SJCRH30 (cell line): Measurements from ENCODE around the gene TM4SF18. TPM values are rescaled to one million over a fixed set of nuclear protein-coding genes. Genes with fewer than 3 reads are reported as not detected.
"Not testable (repeated sequence)": the region's sequence is repeated elsewhere in the genome, so short reads cannot be mapped to it uniquely, and the experiment has no call there.

Experiments used
- DNase-seq, 2 experiments: peaks; one replicate each; pipeline ENCODE4 v3.0.0-alpha.2; 2015 to 2020
- H3K27ac ChIP-seq: fragments of 250-450 bp; sonication (Bioruptor Pico); 2 replicates; pipeline ENCODE4 v1.5.1; 2020; ENCODE audit warnings: mild to moderate bottlenecking, moderate library complexity
- H3K27me3 ChIP-seq: fragments of 250-450 bp; sonication (Bioruptor Pico); 2 replicates; pipeline ENCODE4 v1.5.1; 2020; ENCODE audit warnings: mild to moderate bottlenecking, moderate library complexity
- H3K36me3 ChIP-seq: fragments of 250-450 bp; sonication (Bioruptor Pico); 2 replicates; pipeline ENCODE4 v1.5.1; 2020; ENCODE audit warnings: mild to moderate bottlenecking, moderate library complexity
- H3K4me1 ChIP-seq: fragments of 250-450 bp; sonication (Bioruptor Pico); 2 replicates; pipeline ENCODE4 v1.5.1; 2020; ENCODE audit warnings: mild to moderate bottlenecking, moderate library complexity
- H3K4me3 ChIP-seq: fragments of 250-450 bp; sonication (Bioruptor Pico); 2 replicates; pipeline ENCODE4 v1.5.1; 2020; ENCODE audit warnings: mild to moderate bottlenecking, moderate library complexity
- H3K9me3 ChIP-seq: fragments of 250-450 bp; sonication (Bioruptor Pico); replicated peaks from 2 replicates; pipeline ENCODE4 v1.5.1; 2020; ENCODE audit warnings: mild to moderate bottlenecking, moderate library complexity
- total RNA-seq: library from RNA; depleted of rRNA; stranded (reverse); fragments of >200 nt; shearing (Covaris generic); gene quantifications from 2 replicates; pipeline ENCODE4 v1.2.3, GENCODE V29; 2014; rRNA removed

The TM4SF18 gene
- total RNA-seq = not detected in 2 replicates

- no peak for DNase-seq
- no peaks in the 10 kb centered on the region for H3K9me3 ChIP-seq
- H3K4me3 ChIP-seq = no peak within 1 kb of the TSS
- H3K27me3 ChIP-seq = no peaks in the 10 kb centered on the region
- no peak within 1 kb of the TSS for H3K27ac ChIP-seq
- H3K36me3 ChIP-seq = no peaks in the 10 kb centered on the region
- peaks cover 23% of the 10 kb centered on the region for H3K4me1 ChIP-seq
These were observed at the start of gene TM4SF18 for GRCh38 chr3:149333176-149333859. Gene TM4SF18, minus strand, starts transcription at chr3:149333636. Its CDS starts 254 bp downstream, at chr3:149333382.

GRCh38 chr3:149382518-149382917, 49.1 kb upstream of the TM4SF18 start:
- H3K4me3 ChIP-seq = no peak overlapping the region
- H3K9me3 ChIP-seq = no peaks in the 10 kb centered on the region
- H3K27me3 ChIP-seq = no peaks in the 10 kb centered on the region
- H3K27ac ChIP-seq = no peak overlapping the region
- DNase-seq = no peak
- peaks cover 14% of the 10 kb centered on the region; the same call in 1 of the 2 replicates for H3K4me1 ChIP-seq
- H3K36me3 ChIP-seq = no peaks in the 10 kb centered on the region

- H3K27ac ChIP-seq = no peak overlapping the region
These were observed 48.6 kb upstream of the TM4SF18 start for GRCh38 chr3:149382101-149382467.

GRCh38 chr3:149381173-149382100, 48.0 kb upstream of the TM4SF18 start:
- no peak for DNase-seq
- Histone ChIP-seq H3K4me1 (peaks cover 5% of the 10 kb centered on the region; the same call in 1 of the 2 replicates), H3K9me3 (no peaks in the 10 kb centered on the region)

More at GRCh38 chr3:149382101-149382467, 48.6 kb upstream of the TM4SF18 start:
- no peaks in the 10 kb centered on the region for H3K27me3 ChIP-seq
- DNase-seq = no peak
- no peaks in the 10 kb centered on the region for H3K9me3 ChIP-seq
- H3K4me1 ChIP-seq = peaks cover 11% of the 10 kb centered on the region; the same call in 1 of the 2 replicates
- H3K4me3 ChIP-seq = no peak overlapping the region
- H3K36me3 ChIP-seq = no peaks in the 10 kb centered on the region

GRCh38 chr3:149380220-149380619, 46.8 kb upstream of the TM4SF18 start:
- not testable (repeated sequence) for H3K36me3 ChIP-seq, H3K9me3 ChIP-seq, DNase-seq, H3K4me3 ChIP-seq, H3K27ac ChIP-seq, H3K4me1 ChIP-seq, H3K27me3 ChIP-seq

More at GRCh38 chr3:149381173-149382100, 48.0 kb upstream of the TM4SF18 start:
- no peak overlapping the region for H3K27ac ChIP-seq
- no peaks in the 10 kb centered on the region for H3K36me3 ChIP-seq
- H3K4me3 ChIP-seq = no peak overlapping the region
- no peaks in the 10 kb centered on the region for H3K27me3 ChIP-seq

- Histone ChIP-seq H3K36me3 (no peaks in the 10 kb centered on the region), H3K4me1 (no peaks in the 10 kb centered on the region), H3K4me3 (no peak overlapping the region), H3K27ac (no peak overlapping the region), H3K9me3 (no peaks in the 10 kb centered on the region), H3K27me3 (no peaks in the 10 kb centered on the region)
- no peak for DNase-seq
These were observed 45.3 kb upstream of the TM4SF18 start for GRCh38 chr3:149378478-149379309.

- DNase-seq = peak; percentile 38 to 65
- Histone ChIP-seq H3K36me3 (no peaks in the 10 kb centered on the region), H3K27ac (peak within 1 kb of the TSS; percentile 31; the same call in 1 of the 2 replicates)
These were observed 44.2 kb upstream of the TM4SF18 start, which contains the start of gene TM4SF1 for GRCh38 chr3:149377408-149378364. Gene TM4SF1, minus strand, starts transcription at chr3:149377649. Its CDS starts 102 bp downstream, at chr3:149377547.

GRCh38 chr3:149376718-149377407, 43.4 kb upstream of the TM4SF18 start:
- Histone ChIP-seq H3K27ac (peak overlapping the region; percentile 31; the same call in 1 of the 2 replicates), H3K36me3 (no peaks in the 10 kb centered on the region), H3K4me3 (peak overlapping the region; percentile 56), H3K9me3 (no peaks in the 10 kb centered on the region), H3K4me1 (no peaks in the 10 kb centered on the region), H3K27me3 (no peaks in the 10 kb centered on the region)
- no peak for DNase-seq

More at GRCh38 chr3:149377408-149378364, 44.2 kb upstream of the TM4SF18 start, which contains the start of gene TM4SF1:
- Histone ChIP-seq H3K27me3 (no peaks in the 10 kb centered on the region), H3K4me3 (peak within 1 kb of the TSS; percentile 56), H3K4me1 (no peaks in the 10 kb centered on the region), H3K9me3 (no peaks in the 10 kb centered on the region)

- no peak for DNase-seq
- Histone ChIP-seq H3K9me3 (no peaks in the 10 kb centered on the region), H3K27ac (no peak overlapping the region), H3K4me3 (no peak overlapping the region), H3K27me3 (no peaks in the 10 kb centered on the region), H3K4me1 (no peaks in the 10 kb centered on the region), H3K36me3 (no peaks in the 10 kb centered on the region)
These were observed 42.2 kb upstream of the TM4SF18 start for GRCh38 chr3:149375501-149376196.

- Histone ChIP-seq H3K4me3 (no peak overlapping the region), H3K36me3 (no peaks in the 10 kb centered on the region), H3K27ac (no peak overlapping the region), H3K4me1 (no peaks in the 10 kb centered on the region), H3K27me3 (no peaks in the 10 kb centered on the region), H3K9me3 (no peaks in the 10 kb centered on the region)
- no peak for DNase-seq
These were observed 41.5 kb upstream of the TM4SF18 start for GRCh38 chr3:149374793-149375500.

GRCh38 chr3:149374391-149374790, 41.0 kb upstream of the TM4SF18 start:
- Histone ChIP-seq H3K36me3 (no peaks in the 10 kb centered on the region), H3K4me3 (no peak overlapping the region), H3K27me3 (no peaks in the 10 kb centered on the region), H3K9me3 (no peaks in the 10 kb centered on the region), H3K4me1 (no peaks in the 10 kb centered on the region), H3K27ac (no peak overlapping the region)
- DNase-seq = no peak
